IMR-90 (cell line): ENCODE data around the gene ZNF593. TPM values are rescaled to one million over a fixed set of nuclear protein-coding genes. Genes with fewer than 3 reads are reported as not detected.

Experiments
- ATAC-seq: fragments of 200-7000 bp; cut with Tn5 transposase; 2 replicates; pipeline ENCODE4 v1.9.1; 2020; ENCODE audit warnings: low read depth, mild to moderate bottlenecking, moderate library complexity
- BruUV-seq: library from RNA; stranded (reverse); fragments of 400-500 nt; replicated peaks from 2 replicates; lab custom pipeline; 2021; lab: Mats Ljungman, UMichigan
- CTCF ChIA-PET: fragments of 300-600 bp; formaldehyde crosslinking; extraction: SDS; loops from one replicate; lab custom pipeline; 2021; ENCODE audit warnings: antibody characterized with exemption; lab: Yijun Ruan, JAX
- POLR2A ChIA-PET: fragments of 300-600 bp; sonication (Branson Sonifier 250); formaldehyde crosslinking; loops from one replicate; lab custom pipeline; 2022; ENCODE audit warnings: antibody characterized with exemption; ENCODE audit not compliant: unreplicated experiment; lab: Charles Lee
- DNase-seq: peaks from one replicate; pipeline ENCODE4 v3.0.0; 2013
- H2AFZ ChIP-seq: replicated peaks from 2 replicates; pipeline ENCODE3; 2013; ENCODE audit warnings: low read length, mild to moderate bottlenecking; ENCODE audit not compliant: poor library complexity
- H2AK5ac ChIP-seq: 2 replicates; pipeline ENCODE4 v1.6.1; 2013; ENCODE audit warnings: low read depth, low read length, inconsistent platforms
- H2AK9ac ChIP-seq: replicated peaks from 2 replicates; pipeline ENCODE3; 2013; ENCODE audit warnings: mild to moderate bottlenecking, low read depth, low read length, moderate library complexity; ENCODE audit not compliant: poor library complexity
- H2BK120ac ChIP-seq: 2 replicates; pipeline ENCODE4 v1.6.1; 2013; ENCODE audit warnings: low read depth, low read length, inconsistent platforms
- H2BK15ac ChIP-seq: 3 replicates; pipeline ENCODE4 v1.6.1; 2013; ENCODE audit warnings: low read depth, low read length, inconsistent platforms
- H2BK20ac ChIP-seq: 2 replicates; pipeline ENCODE4 v1.6.1; 2013; ENCODE audit warnings: low read depth, mild to moderate bottlenecking, inconsistent platforms, low read length, moderate library complexity
- H2BK5ac ChIP-seq: 2 replicates; pipeline ENCODE4 v1.6.1; 2013; ENCODE audit warnings: mild to moderate bottlenecking, low read depth, low read length, inconsistent platforms; ENCODE audit not compliant: poor library complexity, severe bottlenecking
- H3K14ac ChIP-seq: replicated peaks from 2 replicates; pipeline ENCODE4 v1.6.1; 2013; ENCODE audit warnings: low read depth, low read length, inconsistent platforms
- H3K18ac ChIP-seq: 2 replicates; pipeline ENCODE4 v1.6.1; 2013; ENCODE audit warnings: low read depth, low read length, control low read depth
- H3K23ac ChIP-seq: 2 replicates; pipeline ENCODE4 v1.6.1; 2013; ENCODE audit warnings: low read depth, low read length, inconsistent platforms
- H3K27ac ChIP-seq: 2 replicates; pipeline ENCODE4 v1.5.1; 2013; ENCODE audit warnings: mild to moderate bottlenecking, control low read depth, low read length; ENCODE audit not compliant: insufficient read depth
- H3K27me3 ChIP-seq: 2 replicates; pipeline ENCODE4 v1.6.1; 2013; ENCODE audit warnings: low read length; ENCODE audit not compliant: control insufficient read depth, insufficient read depth
- H3K36me3 ChIP-seq: 2 replicates; pipeline ENCODE4 v1.6.1; 2013; ENCODE audit warnings: low read length, mixed read lengths; ENCODE audit not compliant: control insufficient read depth, insufficient read depth
- H3K4ac ChIP-seq: 2 replicates; pipeline ENCODE4 v1.6.1; 2013; ENCODE audit warnings: low read depth, low read length, inconsistent platforms
- H3K4me1 ChIP-seq: 2 replicates; pipeline ENCODE4 v1.6.1; 2013; ENCODE audit warnings: low read length, mixed read lengths; ENCODE audit not compliant: control insufficient read depth, insufficient read depth
- H3K4me2 ChIP-seq: 2 replicates; pipeline ENCODE4 v1.6.1; 2013; ENCODE audit warnings: low read depth, mild to moderate bottlenecking, control low read depth, low read length, moderate library complexity
- H3K4me3 ChIP-seq: 2 replicates; pipeline ENCODE4 v1.5.1; 2013; ENCODE audit warnings: low read depth, mild to moderate bottlenecking, control low read depth, low read length, moderate library complexity; ENCODE audit not compliant: insufficient read depth
- H3K56ac ChIP-seq: 2 replicates; pipeline ENCODE4 v1.6.1; 2013; ENCODE audit warnings: low read length, inconsistent platforms; ENCODE audit not compliant: insufficient read depth; ENCODE audit errors: extremely low read depth
- H3K79me1 ChIP-seq, 2 experiments: 2 replicates each; pipeline ENCODE4 v1.6.1; 2013; ENCODE audit warnings: low read length in 2 of 2, inconsistent platforms in 1 of 2, low read depth in 1 of 2
- H3K9ac ChIP-seq: 2 replicates; pipeline ENCODE4 v1.6.1; 2013; ENCODE audit warnings: low read depth, low read length, control low read depth
- H3K9me1 ChIP-seq: 2 replicates; pipeline ENCODE4 v1.6.1; 2013; ENCODE audit warnings: low read length, inconsistent platforms; ENCODE audit not compliant: insufficient read depth
- H3K9me3 ChIP-seq: 2 replicates; pipeline ENCODE4 v1.6.1; 2013; ENCODE audit warnings: low read length; ENCODE audit not compliant: control insufficient read depth, insufficient read depth
- H4K20me1 ChIP-seq: 2 replicates; pipeline ENCODE4 v1.6.1; 2013; ENCODE audit warnings: low read length, inconsistent platforms; ENCODE audit not compliant: insufficient read depth
- H4K5ac ChIP-seq: 2 replicates; pipeline ENCODE4 v1.6.1; 2013; ENCODE audit warnings: mild to moderate bottlenecking, low read depth, low read length, control low read depth
- H4K8ac ChIP-seq, 2 experiments: 2 replicates each; pipeline ENCODE4 v1.6.1; 2013; ENCODE audit warnings: low read depth in 2 of 2, low read length in 2 of 2, control low read depth in 1 of 2, inconsistent platforms in 1 of 2
- H4K91ac ChIP-seq: 2 replicates; pipeline ENCODE4 v1.6.1; 2013; ENCODE audit warnings: low read depth, low read length, inconsistent platforms; ENCODE audit not compliant: insufficient read depth
- CTCF ChIP-seq: conservative IDR thresholded peaks from 2 replicates; pipeline ENCODE4 v1.5.1; 2012; ENCODE audit warnings: mild to moderate bottlenecking, low read depth, low read length, improper control_type of control experiment
- RAD21 ChIP-seq: IDR thresholded peaks from 2 replicates; pipeline ENCODE4 v1.6.1; 2012; ENCODE audit warnings: low read length, improper control_type of control experiment
- RCOR1 ChIP-seq: IDR thresholded peaks from 2 replicates; pipeline ENCODE4 v1.6.1; 2012; ENCODE audit warnings: mild to moderate bottlenecking, low read length, improper control_type of control experiment; ENCODE audit not compliant: insufficient replicate concordance
- RFX5 ChIP-seq: IDR thresholded peaks from 2 replicates; pipeline ENCODE4 v1.8.0; 2012; ENCODE audit warnings: low read depth, mild to moderate bottlenecking, low read length, moderate library complexity
- USF2 ChIP-seq: fragments of 150-350 bp; IDR thresholded peaks from 2 replicates; pipeline ENCODE4 v1.6.1; 2017; ENCODE audit warnings: mild to moderate bottlenecking, antibody characterized with exemption, low read length, low read depth
- WGBS, 2 experiments: methylation state at CpG; one replicate each; pipeline versions ENCODE4 v1.1.5 to v1.1.7; 2013; ENCODE audit warnings: missing lambda C conversion rate in 2 of 2; ENCODE audit not compliant: insufficient read length in 1 of 2; ENCODE audit errors: extremely low coverage in 2 of 2; 5-methylcytosine and 5-hydroxymethylcytosine counted together
- dilution Hi-C: fragments of 300-500 bp; cut with HindIII; formaldehyde crosslinking; loops from one replicate; pipeline ENCODE4 v1.14.3; 2018; ENCODE audit warnings: low sequenced_read_pairs; ENCODE audit not compliant: unreplicated experiment
- in situ Hi-C: fragments of 300-500 bp; cut with MboI; formaldehyde crosslinking; loops from 3 replicates; pipeline ENCODE4 v1.14.3; 2019; ENCODE audit warnings: low sequenced_read_pairs, inconsistent platforms, mixed read lengths
- intact Hi-C: fragments of 100-400 bp; cut with micrococcal nuclease; formaldehyde crosslinking; loops from 2 replicates; pipeline ENCODE4 v1.10.0; 2022
- polyA plus RNA-seq, 3 experiments: library from polyadenylated mRNA; depleted of rRNA; stranded (reverse); fragments of >200 nt; gene quantifications; 2 replicates each; pipeline ENCODE4 v1.2.3, GENCODE V29; 2012; ENCODE audit warnings: low replicate concordance in 1 of 3
- total RNA-seq: library from RNA; depleted of rRNA; stranded (reverse); fragments of >200 nt; gene quantifications from 2 replicates; pipeline ENCODE4 v1.2.3, GENCODE V29; 2012
- TF ChIP-seq, protein P1 (sequence below): fragments of 150-350 bp; IDR thresholded peaks from 2 replicates; pipeline ENCODE4 v1.6.1; 2016; ENCODE audit warnings: low read depth, mild to moderate bottlenecking, low read length, moderate library complexity, borderline replicate concordance

The ZNF593 gene
- total and polyA plus RNA-seq, 2 of the 4 experiments (the other 2 are of a cell fraction) = 22.2 to 57.7 TPM

- Histone ChIP-seq H2BK20ac (no peak overlapping the region), H4K5ac (no peak overlapping the region), H3K56ac (no peak overlapping the region), H2AK5ac (no peak overlapping the region), H2AFZ (no peak overlapping the region), H3K18ac (no peak overlapping the region), H2BK120ac (no peak overlapping the region), H3K27me3 (peaks cover 45% of the 10 kb centered on the region), H3K4me2 (no peak overlapping the region), H4K20me1 (no peaks in the 10 kb centered on the region), H3K4ac (no peak overlapping the region), H4K91ac (no peak overlapping the region), H3K9me3 (no peaks in the 10 kb centered on the region), H3K23ac (no peak overlapping the region), H3K9me1 (no peaks in the 10 kb centered on the region), H3K4me1 (no peaks in the 10 kb centered on the region), H3K27ac (no peak overlapping the region), H2BK15ac (no peak overlapping the region), H2BK5ac (no peak overlapping the region), H3K79me1 (no peaks in the 10 kb centered on the region), H3K14ac (no peak overlapping the region), H3K9ac (no peak overlapping the region), H3K36me3 (no peaks in the 10 kb centered on the region), H2AK9ac (no peak overlapping the region), H3K4me3 (no peak overlapping the region), H4K8ac (no peak overlapping the region)
- no TSS peak for BruUV-seq
- intact Hi-C loops = no loop called here
- TF ChIP-seq RFX5 (no peak), CTCF (no peak), USF2 (no peak), RAD21 (no peak), RCOR1 (no peak)
- TF ChIP-seq, protein P1, sequence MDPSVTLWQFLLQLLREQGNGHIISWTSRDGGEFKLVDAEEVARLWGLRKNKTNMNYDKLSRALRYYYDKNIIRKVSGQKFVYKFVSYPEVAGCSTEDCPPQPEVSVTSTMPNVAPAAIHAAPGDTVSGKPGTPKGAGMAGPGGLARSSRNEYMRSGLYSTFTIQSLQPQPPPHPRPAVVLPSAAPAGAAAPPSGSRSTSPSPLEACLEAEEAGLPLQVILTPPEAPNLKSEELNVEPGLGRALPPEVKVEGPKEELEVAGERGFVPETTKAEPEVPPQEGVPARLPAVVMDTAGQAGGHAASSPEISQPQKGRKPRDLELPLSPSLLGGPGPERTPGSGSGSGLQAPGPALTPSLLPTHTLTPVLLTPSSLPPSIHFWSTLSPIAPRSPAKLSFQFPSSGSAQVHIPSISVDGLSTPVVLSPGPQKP = no peak
- CTCF ChIA-PET = no interaction called here
- no CpG with 5 or more reads among the region's 11 CpGs for WGBS, 2 experiments
- dilution Hi-C loops = no loop called here
- ATAC-seq (no peak), DNase-seq (no peak)
- POLR2A ChIA-PET = no interaction called here
- in situ Hi-C loops = no loop called here
These were observed 28.1 kb downstream of the ZNF593 start for GRCh38 chr1:26197813-26198212.
